T-helper 1 cell treated with Interleukin-12 subunit alpha and Interleukin-12 subunit beta and Interleukin-4 antibody, amounts not matched to agents 30 ng/mL and 1 ng/mL, for 36 hours (primary cell): ENCODE data around the gene OSBP2. TPM values are rescaled to one million over a fixed set of nuclear protein-coding genes. Genes with fewer than 3 reads are reported as not detected.

ENCODE experiments used
- intact Hi-C: fragments of 100-400 bp; cut with micrococcal nuclease; formaldehyde crosslinking; loops from one replicate; pipeline ENCODE4 v1.15.1; 2024
- total RNA-seq: library from RNA; stranded (reverse); gene quantifications from 2 replicates; pipeline ENCODE4 v1.2.3, GENCODE V29; 2022

Gene OSBP2
- total RNA-seq, 1 donor from 2014 or later, result 4.1 TPM

GRCh38 chr22:30717952-30718351, 23.3 kb downstream of the OSBP2 start:
- intact Hi-C loops, result no loop called here

- intact Hi-C loops, result no loop called here
Measured at GRCh38 chr22:30718491-30718890, 23.8 kb downstream of the OSBP2 start.

GRCh38 chr22:30718938-30719337, 24.3 kb downstream of the OSBP2 start:
- intact Hi-C loops, result no loop called here

- intact Hi-C loops, result no loop called here
Measured at GRCh38 chr22:30720263-30720837, 25.7 kb downstream of the OSBP2 start.

- intact Hi-C loops, result no loop called here
Measured at GRCh38 chr22:30721741-30722140, 27.1 kb downstream of the OSBP2 start.

GRCh38 chr22:30728826-30729225, 34.2 kb downstream of the OSBP2 start:
- intact Hi-C loops, result no loop called here

- intact Hi-C loops, result no loop called here
Measured at GRCh38 chr22:30731658-30732057, 37.0 kb downstream of the OSBP2 start.

- intact Hi-C loops, result no loop called here
Measured at GRCh38 chr22:30732426-30732825, 37.8 kb downstream of the OSBP2 start.

GRCh38 chr22:30733181-30733631, 38.5 kb downstream of the OSBP2 start:
- intact Hi-C loops, result no loop called here

- intact Hi-C loops, result loop anchor here (1.0 kb wide), 3 partner anchors 34 to 106 kb away; no protein-coding TSS in a partner anchor
Measured at GRCh38 chr22:30740007-30740406, 45.3 kb downstream of the OSBP2 start.

GRCh38 chr22:30740511-30740910, 45.8 kb downstream of the OSBP2 start:
- intact Hi-C loops, result loop anchor here (1.0 kb wide), 3 partner anchors 34 to 106 kb away; no protein-coding TSS in a partner anchor

GRCh38 chr22:30742291-30743256, 47.9 kb downstream of the OSBP2 start:
- intact Hi-C loops, result loop anchor here (1.0 kb wide), 1 partner anchor 32 kb away; no protein-coding TSS in a partner anchor

- intact Hi-C loops, result loop anchor here (2.0 kb wide), 1 partner anchor 77 kb away; the partner anchor contains the start of gene DUSP18
Measured at GRCh38 chr22:30743257-30744020, 48.8 kb downstream of the OSBP2 start.

- intact Hi-C loops, result loop anchor here (2.0 kb wide), 1 partner anchor 77 kb away; the partner anchor contains the start of gene DUSP18
Measured at GRCh38 chr22:30744224-30744623, 49.5 kb downstream of the OSBP2 start.

GRCh38 chr22:30747493-30747892, 52.8 kb downstream of the OSBP2 start:
- intact Hi-C loops, result no loop called here

- intact Hi-C loops, result no loop called here
Measured at GRCh38 chr22:30749272-30749671, 54.6 kb downstream of the OSBP2 start.

GRCh38 chr22:30749849-30750248, 55.2 kb downstream of the OSBP2 start:
- intact Hi-C loops, result no loop called here

- intact Hi-C loops, result no loop called here
Measured at GRCh38 chr22:30751529-30751928, 56.9 kb downstream of the OSBP2 start.

GRCh38 chr22:30752771-30753170, 58.1 kb downstream of the OSBP2 start:
- intact Hi-C loops, result no loop called here

- intact Hi-C loops, result loop anchor here (2.0 kb wide), 1 partner anchor 43 kb away; no protein-coding TSS in a partner anchor
Measured at GRCh38 chr22:30753701-30754100, 59.0 kb downstream of the OSBP2 start.

GRCh38 chr22:30754521-30754920, 59.8 kb downstream of the OSBP2 start:
- intact Hi-C loops, result loop anchor here (2.0 kb wide), 1 partner anchor 44 kb away; no protein-coding TSS in a partner anchor
